GM18873 (cell line): Measurements from ENCODE around the gene TNFSF13B.
"Not testable (repeated sequence)": the region's sequence is repeated elsewhere in the genome, so short reads cannot be mapped to it uniquely, and the experiment has no call there.

Experiments used
- ATAC-seq: cut with Tn5 transposase; IDR thresholded peaks from one replicate; pipeline ENCODE4 v1.9.1; 2021; ENCODE audit warnings: mild to moderate bottlenecking, moderate library complexity, moderate number of reproducible peaks; ENCODE audit not compliant: unreplicated experiment, low FRiP score

The TNFSF13B gene

DNA sequence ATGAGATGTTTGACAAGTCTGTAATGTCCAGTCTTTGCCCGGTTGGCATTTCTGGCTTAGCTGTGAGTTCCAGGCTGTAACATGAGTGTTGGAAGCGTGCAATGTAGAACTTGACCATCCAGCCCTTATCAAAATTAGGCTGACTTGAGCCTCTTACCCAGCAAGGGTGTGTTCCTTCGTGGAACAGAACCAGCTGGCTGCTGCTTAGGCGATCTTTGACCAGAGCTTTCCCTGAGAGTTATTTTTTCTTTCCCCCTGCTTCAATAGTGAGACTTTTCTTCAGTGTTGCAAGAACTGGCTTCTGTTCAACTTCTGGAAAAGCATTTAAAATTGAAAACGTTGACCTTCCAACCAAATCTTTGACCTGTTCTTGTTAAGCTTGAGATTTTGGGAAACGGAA, 6.5 kb downstream of the TNFSF13B start:
- no peak for ATAC-seq

DNA sequence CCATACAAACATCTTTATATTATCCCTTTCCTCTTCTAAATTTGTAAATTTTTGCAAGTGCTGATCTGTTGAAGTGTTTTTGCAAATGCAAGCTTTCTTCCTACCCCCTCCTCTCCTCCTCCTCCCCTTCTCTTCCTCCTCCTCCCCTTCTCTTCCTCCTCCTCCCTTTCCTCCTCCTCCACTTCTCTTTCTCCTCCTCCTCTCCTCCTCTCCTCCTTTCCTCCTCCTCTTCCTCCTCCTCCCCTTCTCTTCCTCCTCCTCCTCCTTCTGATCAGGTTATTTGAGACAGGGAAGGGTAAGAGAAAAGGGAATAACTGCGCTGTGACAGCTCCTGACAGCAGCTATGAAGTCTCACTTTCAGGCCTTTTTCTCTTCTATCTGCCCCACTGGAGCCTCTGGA, 8.9 kb downstream of the TNFSF13B start:
- ATAC-seq: no peak

DNA sequence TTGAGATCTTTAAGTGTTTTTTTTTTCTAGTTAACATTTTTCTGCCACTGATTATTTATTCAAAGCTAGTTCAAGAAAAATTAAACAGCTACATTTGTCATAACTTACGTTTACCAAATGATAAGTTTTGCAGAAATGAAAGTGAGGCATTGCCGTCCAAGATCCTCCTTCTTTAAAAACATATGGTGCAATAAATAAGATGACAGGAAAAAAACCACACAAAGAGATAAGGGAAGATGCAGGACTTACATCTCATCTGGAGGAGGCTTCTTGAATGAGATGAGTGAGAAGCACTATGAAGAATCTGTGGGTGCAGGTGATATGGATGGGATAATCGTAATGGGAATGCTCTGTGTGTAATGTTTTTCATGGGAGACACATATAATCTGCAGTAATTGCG, 12.4 kb downstream of the TNFSF13B start:
- ATAC-seq: no peak

DNA sequence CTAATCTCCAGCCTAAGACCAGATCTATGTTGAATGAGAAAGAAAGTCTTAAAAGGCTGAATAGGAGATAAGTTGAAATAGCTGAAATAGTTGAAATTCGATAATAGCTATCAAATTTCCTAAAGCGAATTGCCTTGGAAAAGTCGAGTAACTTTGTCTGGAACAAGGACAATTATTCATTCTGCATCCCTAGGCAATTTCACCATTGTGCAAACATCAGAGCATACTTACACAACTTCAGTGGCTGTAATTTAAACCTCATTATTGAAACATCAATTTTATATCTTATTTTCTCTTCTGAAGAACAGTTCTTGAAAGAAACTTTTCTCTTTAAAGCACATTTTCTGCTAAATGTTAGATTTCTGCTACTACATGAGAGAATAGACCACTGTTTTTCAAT, 13.6 kb downstream of the TNFSF13B start:
- ATAC-seq: no peak

DNA sequence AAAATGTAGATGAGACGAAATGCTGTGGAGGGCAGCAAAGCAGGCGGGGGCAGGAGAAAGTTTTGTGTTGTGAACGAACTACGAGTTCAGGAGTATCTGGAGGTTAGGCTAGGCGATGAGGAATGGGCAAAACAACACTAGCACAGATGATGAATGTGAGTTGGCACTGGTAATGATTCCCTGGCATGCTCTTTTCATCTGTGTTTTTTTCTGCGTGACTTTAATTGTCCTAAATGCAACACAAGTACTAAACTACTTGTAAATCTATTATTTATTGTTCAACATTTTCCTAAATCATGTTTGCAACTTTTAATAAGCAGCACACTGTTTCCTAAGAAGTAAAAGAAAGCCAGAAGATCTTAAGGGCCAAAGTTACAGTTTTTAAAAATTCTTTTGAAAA, 19.2 kb downstream of the TNFSF13B start:
- ATAC-seq: no peak

DNA sequence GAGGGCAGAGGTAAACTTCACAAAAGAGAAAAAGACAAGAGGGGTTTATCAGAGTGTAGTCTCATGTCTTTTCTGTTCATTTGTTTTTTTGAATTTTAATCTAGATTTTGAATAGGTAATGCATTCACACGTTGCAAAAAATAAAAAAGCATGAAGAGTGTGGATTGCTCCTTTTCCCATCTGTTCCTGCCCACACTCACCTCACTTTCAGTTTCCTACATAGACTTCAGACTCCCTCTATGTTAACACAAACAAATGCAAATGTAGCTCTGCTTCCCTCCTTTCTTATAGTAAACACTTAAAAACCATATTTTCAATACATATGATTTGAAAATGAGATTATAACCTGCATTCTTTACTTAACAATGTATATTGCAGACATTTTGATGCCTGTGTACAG, 20.3 kb downstream of the TNFSF13B start:
- ATAC-seq: no peak

DNA sequence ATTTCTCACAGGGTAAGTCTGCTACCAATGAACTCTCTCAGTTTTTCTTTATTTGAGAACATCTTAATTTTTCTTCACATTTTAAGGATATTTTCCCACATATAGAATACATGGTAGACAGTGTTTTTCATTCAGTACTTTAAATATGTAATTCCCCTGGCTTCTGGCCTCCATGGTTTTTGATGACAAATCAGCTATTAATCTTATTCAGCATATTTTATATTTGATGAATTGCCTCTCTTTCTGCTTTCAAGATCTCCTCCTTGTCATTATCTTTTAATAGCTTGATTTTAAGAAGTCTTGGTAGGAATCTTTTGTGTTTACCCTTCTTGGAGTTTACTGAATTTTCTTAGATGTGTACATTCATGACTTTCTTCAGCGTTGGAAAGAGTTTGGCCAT, 27.6 kb downstream of the TNFSF13B start:
- no peak for ATAC-seq

DNA sequence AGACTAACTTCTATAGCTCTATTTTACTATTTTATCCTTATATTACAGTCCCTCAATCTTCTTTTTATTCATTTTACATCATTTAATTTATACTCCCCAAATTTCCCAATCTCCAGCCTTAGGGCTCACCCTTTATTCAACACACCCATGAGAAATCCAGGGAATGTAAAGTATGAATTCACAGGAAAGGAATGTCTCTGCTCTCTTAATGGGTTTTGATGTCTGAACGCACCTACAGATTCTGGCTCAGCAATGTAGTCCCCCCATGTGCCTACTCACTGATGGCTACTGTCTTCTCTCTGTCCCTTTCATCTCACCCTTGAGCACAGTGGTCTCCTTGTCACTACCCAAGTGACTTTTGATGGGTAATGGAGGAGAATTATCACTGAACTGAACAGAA, 32.8 kb downstream of the TNFSF13B start:
- ATAC-seq: no peak

DNA sequence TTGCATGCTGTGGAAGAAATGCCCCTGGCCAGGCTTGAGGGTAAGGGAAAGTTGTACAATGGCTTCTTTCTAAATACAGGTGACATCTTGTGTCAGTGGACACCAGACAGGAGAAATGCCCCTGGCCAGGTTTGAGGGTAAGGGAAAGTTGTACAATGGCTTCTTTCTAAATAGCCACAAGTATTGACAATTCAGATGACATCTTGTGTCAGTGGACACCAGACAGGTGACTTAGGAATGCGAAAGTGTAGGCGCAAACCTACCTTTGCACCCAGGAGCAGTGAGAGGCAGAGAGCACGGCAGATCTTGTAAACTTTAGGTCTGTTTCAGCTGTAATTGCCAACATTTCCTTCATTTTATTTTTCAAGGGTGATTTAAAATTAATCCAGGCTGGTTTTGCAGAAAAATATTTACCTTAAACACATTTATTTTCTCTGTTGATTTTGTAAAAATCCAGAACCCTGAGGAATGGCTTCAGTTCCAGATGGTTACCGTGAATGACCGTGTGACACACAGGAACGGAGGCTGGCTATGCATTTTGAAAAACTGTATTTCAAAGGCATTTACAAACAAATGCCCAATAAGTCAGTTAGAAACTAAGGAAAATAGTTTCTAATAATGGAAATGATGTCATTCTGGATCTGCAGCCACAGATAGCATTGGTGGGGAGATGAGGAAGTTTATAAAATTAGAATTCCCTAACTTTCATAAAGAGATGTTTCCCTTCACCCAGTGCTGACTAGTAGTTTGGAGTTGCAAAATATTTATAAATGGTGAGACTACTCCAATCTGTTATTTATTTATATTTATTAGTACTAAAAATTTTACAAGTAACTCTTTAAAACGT, 34.9 kb downstream of the TNFSF13B start:
- no peak for ATAC-seq

DNA sequence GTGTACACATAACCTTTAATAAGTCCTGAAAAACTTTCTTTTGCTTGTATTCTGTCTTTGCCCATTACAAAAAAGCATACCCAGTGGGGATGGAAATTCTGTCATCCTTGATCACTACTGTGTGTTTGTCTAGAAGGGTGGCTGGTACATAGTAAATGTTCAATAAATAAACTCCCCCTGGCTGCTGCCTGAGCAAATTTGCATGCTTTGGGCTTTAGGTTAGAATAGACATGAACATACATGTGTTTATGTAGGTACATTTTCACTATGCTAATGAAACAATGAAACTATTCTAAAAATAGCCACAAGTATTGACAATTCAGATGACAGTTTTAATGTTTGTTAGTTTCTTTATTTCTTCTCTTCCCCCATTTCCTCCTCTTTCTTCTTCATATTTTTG, 36.1 kb downstream of the TNFSF13B start:
- no peak for ATAC-seq

DNA sequence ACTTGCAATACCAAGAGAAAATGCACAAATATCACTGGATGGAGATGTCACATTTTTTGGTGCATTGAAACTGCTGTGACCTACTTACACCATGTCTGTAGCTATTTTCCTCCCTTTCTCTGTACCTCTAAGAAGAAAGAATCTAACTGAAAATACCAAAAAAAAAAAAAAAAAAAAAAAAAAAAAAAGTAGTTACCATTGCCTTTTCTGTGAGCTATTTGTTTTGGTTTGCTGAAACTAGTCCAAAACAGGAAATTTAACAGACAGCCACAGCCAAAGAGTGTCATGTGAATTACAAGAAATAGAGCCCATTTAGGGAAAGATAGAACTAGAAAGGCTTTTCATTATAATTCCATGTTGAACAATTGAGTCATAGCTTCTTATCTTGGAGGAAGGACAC, 37.3 kb downstream of the TNFSF13B start:
- ATAC-seq: no peak

DNA sequence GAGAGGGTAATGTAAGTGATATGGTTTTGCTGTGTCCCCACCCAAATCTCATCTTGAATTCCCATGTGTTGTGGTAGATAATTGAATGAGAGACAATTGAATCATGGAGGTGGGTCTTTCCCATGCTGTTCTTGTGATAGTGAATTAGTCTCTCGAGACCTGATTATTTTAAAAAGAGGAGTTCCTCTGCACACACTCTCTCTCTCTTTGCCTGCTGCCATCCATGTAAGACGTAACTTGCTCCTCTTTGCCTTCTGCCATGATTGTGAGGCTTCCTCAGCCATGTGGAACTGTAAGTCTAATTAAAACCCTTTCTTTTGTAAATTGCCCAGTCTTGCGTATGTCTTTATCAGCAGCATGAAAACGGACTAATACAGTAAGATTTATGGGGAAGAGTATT, 42.1 kb downstream of the TNFSF13B start:
- ATAC-seq: not testable (repeated sequence)

DNA sequence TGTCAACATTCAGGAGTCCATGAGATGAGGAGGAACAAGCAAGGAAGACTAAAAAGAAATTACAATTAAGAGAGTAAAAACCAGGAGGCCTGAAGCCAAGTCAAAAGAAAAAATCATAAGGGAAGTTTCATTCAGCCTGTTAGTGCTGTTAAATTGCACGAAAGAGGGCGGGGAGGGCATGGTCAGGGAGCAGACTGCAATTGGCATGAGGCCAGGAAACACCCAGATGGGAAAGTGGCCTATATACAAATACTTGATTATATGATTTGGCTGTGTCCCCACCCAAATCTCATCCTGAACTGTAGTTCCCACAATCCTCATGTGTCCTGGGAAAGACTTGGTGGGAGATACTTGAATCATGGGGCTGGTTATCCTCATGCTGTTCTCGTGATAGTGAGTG, 43.9 kb downstream of the TNFSF13B start:
- ATAC-seq: no peak

DNA sequence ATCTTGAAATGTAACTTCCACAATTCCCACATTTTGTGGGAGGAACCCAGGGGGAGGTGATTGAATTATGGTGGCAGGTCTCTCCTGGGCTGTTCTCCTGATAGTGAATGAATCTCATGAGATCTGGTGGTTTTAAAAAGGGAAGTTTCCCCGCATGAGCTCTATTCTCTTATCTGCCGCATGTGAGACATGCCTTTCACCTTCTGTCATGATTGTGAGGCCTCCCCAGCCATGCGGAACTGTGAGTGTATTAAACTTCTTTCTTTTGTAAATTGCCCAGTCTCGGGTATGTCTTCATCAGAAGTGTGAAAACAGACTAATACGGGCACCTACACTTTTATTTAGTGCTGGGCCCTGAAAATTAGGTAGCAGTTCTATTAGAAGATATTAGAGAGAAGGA, 45.8 kb downstream of the TNFSF13B start:
- peak; percentile 57 for ATAC-seq

DNA sequence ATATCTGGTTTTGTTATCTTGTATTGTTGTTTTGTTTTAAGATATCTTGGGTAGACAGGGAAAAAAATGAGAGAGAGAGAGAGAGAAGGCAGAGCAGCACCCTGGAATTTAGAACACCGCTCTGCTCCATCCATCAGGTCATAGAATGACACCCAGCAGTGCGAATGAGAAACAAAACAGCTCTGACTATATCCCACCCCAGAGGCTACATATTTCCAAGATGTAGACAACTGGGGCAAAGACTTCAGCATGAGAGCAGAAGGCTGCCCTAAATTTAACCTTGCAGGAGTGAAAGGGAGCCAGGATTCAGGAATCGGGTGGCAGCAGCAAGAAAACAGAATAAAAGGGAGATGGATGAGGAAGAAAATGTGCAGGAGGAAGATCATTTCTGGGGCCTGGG, 46.5 kb downstream of the TNFSF13B start:
- ATAC-seq: no peak

DNA sequence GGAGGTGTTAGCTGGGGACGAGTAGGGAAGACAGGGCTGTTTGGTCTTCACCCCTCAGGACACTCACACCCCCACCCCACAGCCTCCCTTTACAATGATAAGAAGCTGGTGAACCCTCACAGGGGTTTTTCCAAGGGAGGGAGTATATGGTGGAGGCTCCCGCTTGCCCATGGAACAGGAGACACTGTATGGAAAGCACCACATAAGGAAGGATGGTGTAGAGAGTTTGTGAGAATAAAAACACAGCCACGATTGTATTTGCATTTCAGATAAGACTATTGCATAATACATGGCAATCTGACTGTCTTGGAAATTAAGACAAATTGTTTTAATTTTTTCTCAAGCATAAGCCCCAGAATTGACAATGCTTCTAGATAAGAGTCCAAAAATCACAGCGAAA, 46.9 kb downstream of the TNFSF13B start:
- no peak for ATAC-seq

DNA sequence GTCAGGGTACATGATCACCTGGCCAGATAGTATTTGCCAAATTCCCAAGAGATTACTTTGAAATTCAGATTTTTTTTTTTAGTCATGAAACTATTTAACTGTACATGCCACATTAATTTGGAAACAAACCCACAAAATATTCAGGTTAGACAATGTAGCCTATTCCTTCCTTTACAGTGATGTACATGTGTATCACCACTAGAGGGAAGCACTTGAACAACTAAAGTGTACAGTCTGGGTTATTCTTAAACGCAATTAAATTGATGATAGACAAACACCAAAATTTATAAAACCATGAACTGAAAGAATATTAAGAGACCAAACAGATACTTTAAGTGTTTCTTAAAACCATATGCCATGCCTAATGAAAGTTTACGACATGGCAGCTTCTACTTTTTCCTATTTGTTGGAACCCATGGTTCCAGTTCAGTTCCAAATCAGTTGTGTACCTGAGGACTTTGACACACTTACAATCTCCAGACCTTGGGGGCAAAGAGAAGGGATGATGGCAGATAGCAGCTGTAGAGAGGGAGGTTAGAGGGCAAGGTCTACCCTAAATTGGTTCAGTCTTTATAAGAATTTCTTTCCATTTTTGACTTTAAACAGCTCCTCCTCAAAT, 52.8 kb downstream of the TNFSF13B start:
- ATAC-seq: peak; percentile 72

DNA sequence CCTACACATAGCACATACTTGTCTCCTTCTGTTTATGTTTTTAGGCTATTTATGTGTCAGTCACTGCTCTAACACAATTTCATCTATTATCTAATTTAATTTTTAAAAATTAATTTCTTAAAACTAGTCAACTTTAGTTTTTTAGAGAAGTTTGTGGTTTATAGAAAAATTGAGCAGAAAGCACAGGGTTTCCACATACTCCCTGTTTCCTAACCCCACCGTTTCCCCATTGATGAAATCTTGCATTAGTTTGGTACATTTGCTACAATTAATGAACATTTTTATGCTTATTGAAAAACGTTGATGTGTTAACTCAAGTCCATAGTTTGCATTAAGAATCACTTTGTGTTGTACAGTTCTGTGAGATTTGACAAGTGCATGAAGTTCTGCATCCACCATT, 53.5 kb downstream of the TNFSF13B start:
- no peak for ATAC-seq

DNA sequence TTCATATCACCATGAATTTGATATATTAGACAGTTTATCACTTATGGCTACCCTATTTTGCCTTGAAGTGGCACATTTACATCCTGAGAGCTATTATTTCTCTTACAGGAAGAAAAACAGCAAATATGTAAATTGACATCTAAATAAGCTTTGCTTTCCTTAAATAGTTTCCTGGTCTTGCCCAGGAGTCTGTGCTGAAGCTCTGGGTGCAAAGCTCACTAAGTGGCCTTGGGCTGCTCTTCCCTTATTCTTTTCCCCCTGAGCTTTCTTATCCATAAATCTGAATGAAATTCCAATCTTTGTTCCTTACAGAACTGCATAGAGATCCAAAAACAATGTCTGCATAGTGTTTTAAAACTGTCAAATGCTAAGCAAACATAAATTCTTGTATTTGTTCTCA, 56.3 kb downstream of the TNFSF13B start:
- no peak for ATAC-seq

DNA sequence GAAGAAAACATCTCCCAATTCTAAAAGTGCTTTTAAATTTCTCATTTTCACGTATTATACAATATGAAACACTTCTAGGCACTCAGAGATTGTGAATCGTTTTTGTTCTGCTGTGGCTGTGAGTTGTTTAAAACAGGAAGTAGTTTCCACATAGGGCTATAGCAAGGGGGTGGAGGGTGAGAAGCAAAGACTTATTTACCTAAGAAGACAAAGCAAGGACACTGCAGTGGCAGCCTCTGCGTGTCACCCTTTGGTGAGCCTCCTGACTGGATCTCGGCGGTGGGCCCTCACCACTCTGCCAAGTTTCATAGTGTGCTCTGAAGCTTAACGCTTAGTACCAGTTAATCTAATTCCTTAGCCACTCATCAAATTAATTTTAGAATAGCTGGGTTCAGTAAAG, 56.8 kb downstream of the TNFSF13B start:
- peak; percentile 83 for ATAC-seq

DNA sequence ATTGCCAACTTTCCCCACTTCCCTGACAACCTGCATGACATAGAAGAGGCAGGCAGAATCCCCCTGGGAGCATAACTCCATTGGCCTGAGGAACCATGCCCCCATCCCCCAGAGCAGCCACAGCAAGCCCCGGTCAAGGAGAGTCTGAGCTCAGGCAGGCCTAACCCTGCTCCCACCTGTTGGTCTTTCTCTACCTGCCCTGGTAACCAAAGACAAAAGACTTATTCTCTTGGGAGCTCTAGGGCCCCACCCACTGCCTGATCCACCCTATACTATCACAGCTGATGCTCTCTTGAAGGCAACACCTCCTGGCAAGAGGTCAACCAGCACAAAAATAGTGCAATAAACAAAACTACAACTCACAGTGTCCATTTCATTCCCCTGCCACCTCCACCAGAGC, 59.3 kb downstream of the TNFSF13B start:
- no peak for ATAC-seq

DNA sequence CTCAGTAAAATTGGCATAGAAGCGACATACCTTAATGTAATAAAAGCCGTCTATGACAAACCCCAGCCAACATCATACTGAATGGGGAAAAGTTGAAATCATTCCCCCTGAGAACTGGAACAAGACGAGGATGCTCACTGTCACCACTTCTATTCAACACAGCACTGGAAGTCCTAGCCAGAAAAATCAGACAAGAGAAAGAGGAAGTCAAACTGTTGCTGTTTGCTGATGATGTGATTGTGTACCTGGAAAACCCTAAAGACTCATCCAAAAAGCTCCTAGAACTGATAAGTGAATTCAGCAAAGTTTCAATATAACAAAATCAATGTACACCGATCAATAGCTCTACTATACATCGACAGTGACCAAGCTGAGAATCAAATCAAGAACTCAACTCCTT, 63.3 kb downstream of the TNFSF13B start:
- no peak for ATAC-seq
